ENCODE measurements around the gene CALHM3. TPM values are rescaled to one million over a fixed set of nuclear protein-coding genes. Genes with fewer than 3 reads are reported as not detected.

The CALHM3 gene
- total and polyA plus RNA-seq, 2 donors (not counting 3 experiments of a cell fraction or from before 2014, with no cell fraction given): not detected

- TF ChIP-seq EZH2 (IDR thresholded peaks at IDR 0.05; ENCODE audit: borderline replicate concordance, low read depth, low read length, severe bottlenecking): no peak
- TF ChIP-seq MYC (IDR thresholded peaks at IDR 0.05; ENCODE audit: low read depth, low read length): no peak
- TF ChIP-seq JUN (IDR thresholded peaks at IDR 0.05; ENCODE audit: borderline replicate concordance, insufficient read depth, insufficient read length, low read depth): no peak
- TF ChIP-seq MAX (IDR thresholded peaks at IDR 0.05; ENCODE audit: insufficient read depth, insufficient read length): no peak
- no peak overlapping the region for H3K4me2 ChIP-seq (ENCODE audit: insufficient read depth, low read length)
- H3K36me3 ChIP-seq (ENCODE audit: control insufficient read depth in 2 of 2, extremely low read depth in 1 of 2, insufficient read depth in 2 of 2, low read length in 2 of 2): no peaks in the 10 kb centered on the region
- no peak overlapping the region for H3K4me3 ChIP-seq (replicated peaks in 1 of 3; ENCODE audit: insufficient read depth in 1 of 3, low read depth in 1 of 3, low read length in 3 of 3)
- FAIRE-seq (no peak), DNase-seq (ENCODE audit: low read depth, low spot score) (no peak)
- no peaks in the 10 kb centered on the region for H3K9me1 ChIP-seq (replicated peaks; ENCODE audit: control insufficient read depth, extremely low read depth, insufficient read depth, low read length)
- no peaks in the 10 kb centered on the region for H3K4me1 ChIP-seq (ENCODE audit: control insufficient read depth, extremely low read depth, insufficient read depth, low read length)
- BruUV-seq (replicated peaks): no TSS peak
- H3K9ac ChIP-seq (replicated peaks; ENCODE audit: extremely low read depth, insufficient read depth, low read length): no peak overlapping the region
- H3K79me2 ChIP-seq (ENCODE audit: control insufficient read depth, insufficient read depth, low read length): no peaks in the 10 kb centered on the region
- H2AFZ ChIP-seq (ENCODE audit: low read depth, low read length): no peak overlapping the region
- peaks cover 1 to 6% of the 10 kb centered on the region in 2 experiments for H3K27me3 ChIP-seq (ENCODE audit: control insufficient read depth in 2 of 2, insufficient read depth in 2 of 2, low read length in 2 of 2)
- ChIA-PET CTCF (interaction anchor here (0.9 kb wide), 1 partner anchor 77 kb away, joined by 3 read pairs; no protein-coding TSS in a partner anchor), POLR2A (no interaction called here)
- no peaks in the 10 kb centered on the region for H4K20me1 ChIP-seq (replicated peaks; ENCODE audit: control insufficient read depth, extremely low read depth, insufficient read depth, low read length)
- dilution Hi-C loops (cut with MboI; ENCODE audit: extremely low pct_ligation_motif_present, low sequenced_read_pairs): no loop called here
- no peak overlapping the region for H3K27ac ChIP-seq (ENCODE audit: insufficient read depth, low read depth, low read length)
- no peaks in the 10 kb centered on the region for H3K9me3 ChIP-seq (replicated peaks; ENCODE audit: control insufficient read depth, insufficient read depth, low read length)
- intact Hi-C loops (cut with micrococcal nuclease): no loop called here
Observed at GRCh38 chr10:103465411-103466179, 13.4 kb downstream of the CALHM3 start.

GRCh38 chr10:103463499-103463898, 15.5 kb downstream of the CALHM3 start:
- no peak for FAIRE-seq

More at GRCh38 chr10:103463499-103463898, 15.5 kb downstream of the CALHM3 start:
- BruUV-seq (replicated peaks): no TSS peak
- Histone ChIP-seq H3K9me1 (replicated peaks; ENCODE audit: control insufficient read depth, extremely low read depth, insufficient read depth, low read length) (no peaks in the 10 kb centered on the region), H3K27me3 (ENCODE audit: control insufficient read depth in 2 of 2, insufficient read depth in 2 of 2, low read length in 2 of 2) (peaks cover 0 to 2% of the 10 kb centered on the region in 2 experiments), H4K20me1 (replicated peaks; ENCODE audit: control insufficient read depth, extremely low read depth, insufficient read depth, low read length) (no peaks in the 10 kb centered on the region), H3K27ac (ENCODE audit: insufficient read depth, low read depth, low read length) (no peak overlapping the region), H3K4me3 (replicated peaks in 1 of 3; ENCODE audit: insufficient read depth in 1 of 3, low read depth in 1 of 3, low read length in 3 of 3) (no peak overlapping the region), H3K79me2 (ENCODE audit: control insufficient read depth, insufficient read depth, low read length) (no peaks in the 10 kb centered on the region), H3K9ac (replicated peaks; ENCODE audit: extremely low read depth, insufficient read depth, low read length) (no peak overlapping the region), H3K36me3 (ENCODE audit: control insufficient read depth in 2 of 2, extremely low read depth in 1 of 2, insufficient read depth in 2 of 2, low read length in 2 of 2) (no peaks in the 10 kb centered on the region), H3K4me1 (ENCODE audit: control insufficient read depth, extremely low read depth, insufficient read depth, low read length) (no peaks in the 10 kb centered on the region), H3K4me2 (ENCODE audit: insufficient read depth, low read length) (no peak overlapping the region), H2AFZ (ENCODE audit: low read depth, low read length) (no peak overlapping the region), H3K9me3 (replicated peaks; ENCODE audit: control insufficient read depth, insufficient read depth, low read length) (no peaks in the 10 kb centered on the region)
- no peak for DNase-seq (ENCODE audit: low read depth, low spot score)
- dilution Hi-C loops (cut with MboI; ENCODE audit: extremely low pct_ligation_motif_present, low sequenced_read_pairs) (no loop called here), intact Hi-C loops (cut with micrococcal nuclease) (no loop called here)
- CTCF ChIA-PET: no interaction called here
- POLR2A ChIA-PET: no interaction called here
- TF ChIP-seq MYC (IDR thresholded peaks at IDR 0.05; ENCODE audit: low read depth, low read length): no peak
- no peak for TF ChIP-seq MAX (IDR thresholded peaks at IDR 0.05; ENCODE audit: insufficient read depth, insufficient read length)
- TF ChIP-seq POLR2A (IDR thresholded peaks at IDR 0.05; ENCODE audit: low read depth, low read length): no peak
- no peak for TF ChIP-seq FOS (IDR thresholded peaks at IDR 0.05; ENCODE audit: borderline replicate concordance, insufficient read depth, low read length)
- no peak for TF ChIP-seq JUN (IDR thresholded peaks at IDR 0.05; ENCODE audit: borderline replicate concordance, insufficient read depth, insufficient read length, low read depth)
